GM23338 (cell line): ENCODE results near the gene ERC2. TPM values are rescaled to one million over a fixed set of nuclear protein-coding genes. Genes with fewer than 3 reads are reported as not detected.

ENCODE experiments used
- ATAC-seq: fragments of 200-7000 bp; cut with Tn5 transposase; 3 replicates; pipeline ENCODE4 v1.9.1; 2020
- DNase-seq: peaks from one replicate; pipeline ENCODE4 v3.0.0-alpha.2; 2015; ENCODE audit warnings: low spot score
- H2AFZ ChIP-seq: fragments of 200-600 bp; sonication (generic); 2 replicates; pipeline ENCODE4 v1.8.0; 2016; ENCODE audit warnings: antibody characterized with exemption, mild to moderate bottlenecking, moderate library complexity
- H3F3A ChIP-seq: fragments of 200-600 bp; sonication (generic); replicated peaks from 2 replicates; pipeline ENCODE4 v1.8.0; 2017; ENCODE audit warnings: antibody characterized with exemption, mixed run types, low read depth
- H3K27ac ChIP-seq: fragments of 200-600 bp; sonication (generic); 2 replicates; pipeline ENCODE4 v1.6.1; 2016; ENCODE audit warnings: low read depth
- H3K27me3 ChIP-seq: fragments of 200-600 bp; sonication (generic); 2 replicates; pipeline ENCODE4 v1.8.0; 2016; ENCODE audit warnings: mild to moderate bottlenecking, mixed run types, moderate library complexity; ENCODE audit not compliant: insufficient read depth
- H3K36me3 ChIP-seq: fragments of 200-600 bp; sonication (generic); 2 replicates; pipeline ENCODE4 v1.8.0; 2016; ENCODE audit warnings: mild to moderate bottlenecking; ENCODE audit not compliant: insufficient read depth
- H3K4me1 ChIP-seq: fragments of 200-600 bp; sonication (generic); 2 replicates; pipeline ENCODE4 v1.8.0; 2016; ENCODE audit warnings: mild to moderate bottlenecking, moderate library complexity; ENCODE audit not compliant: insufficient read depth
- H3K4me2 ChIP-seq: fragments of 200-600 bp; sonication (generic); 2 replicates; pipeline ENCODE4 v1.7.1; 2017; ENCODE audit warnings: mixed run types
- H3K4me3 ChIP-seq: fragments of 200-600 bp; sonication (generic); 2 replicates; pipeline ENCODE4 v1.6.1; 2016; ENCODE audit warnings: mixed run types
- H3K79me2 ChIP-seq: fragments of 200-600 bp; sonication (generic); replicated peaks from 2 replicates; pipeline ENCODE4 v1.8.0; 2017; ENCODE audit warnings: mild to moderate bottlenecking; ENCODE audit not compliant: insufficient read depth
- H3K9me2 ChIP-seq: fragments of 200-600 bp; sonication (generic); 2 replicates; pipeline ENCODE4 v1.8.0; 2017; ENCODE audit not compliant: insufficient read depth
- H4K20me1 ChIP-seq: fragments of 200-600 bp; sonication (generic); replicated peaks from 2 replicates; pipeline ENCODE4 v1.8.0; 2017; ENCODE audit warnings: mild to moderate bottlenecking; ENCODE audit not compliant: insufficient read depth
- H3K27ac Mint-ChIP-seq: 2 replicates; pipeline ENCODE4 v1.8.0; 2020; ENCODE audit warnings: inconsistent platforms, mild to moderate bottlenecking, moderate library complexity, mixed read lengths
- H3K27me3 Mint-ChIP-seq: 3 replicates; pipeline ENCODE4 v1.8.0; 2022; ENCODE audit warnings: low read depth, mild to moderate bottlenecking, moderate library complexity, mixed read lengths, inconsistent platforms; ENCODE audit not compliant: insufficient read depth, poor library complexity
- H3K36me3 Mint-ChIP-seq: 3 replicates; pipeline ENCODE4 v1.8.0; 2021; ENCODE audit warnings: low read depth, mild to moderate bottlenecking, inconsistent platforms, moderate library complexity, mixed read lengths
- H3K4me1 Mint-ChIP-seq: 3 replicates; pipeline ENCODE4 v1.8.0; 2020; ENCODE audit warnings: mild to moderate bottlenecking, inconsistent platforms, mixed read lengths
- H3K4me3 Mint-ChIP-seq: 3 replicates; pipeline ENCODE4 v1.8.0; 2021; ENCODE audit warnings: moderate library complexity, mild to moderate bottlenecking, inconsistent platforms, mixed read lengths
- H3K9me3 Mint-ChIP-seq: 3 replicates; pipeline ENCODE4 v1.8.0; 2020; ENCODE audit warnings: moderate library complexity, mild to moderate bottlenecking, inconsistent platforms, mixed read lengths
- CREB1 ChIP-seq: fragments of 250-450 bp; sonication (Bioruptor Pico); IDR thresholded peaks from 2 replicates; pipeline ENCODE4 v1.5.0; 2020; ENCODE audit warnings: low read depth, mild to moderate bottlenecking, moderate library complexity
- EZH2 ChIP-seq: fragments of 200-600 bp; sonication (generic); IDR thresholded peaks from one replicate; pipeline ENCODE4 v1.8.0; 2017; ENCODE audit warnings: antibody characterized with exemption, mild to moderate bottlenecking, low read depth; ENCODE audit not compliant: unreplicated experiment
- EZH2phosphoT487 ChIP-seq: fragments of 200-600 bp; sonication (generic); IDR thresholded peaks from one replicate; pipeline ENCODE4 v1.8.1; 2018; ENCODE audit warnings: antibody characterized with exemption; ENCODE audit not compliant: unreplicated experiment
- JUNB ChIP-seq: IDR thresholded peaks from one replicate; pipeline ENCODE4 v1.6.1; 2016; ENCODE audit warnings: antibody characterized with exemption; ENCODE audit not compliant: unreplicated experiment
- NANOG ChIP-seq: IDR thresholded peaks from 2 replicates; pipeline ENCODE4 v1.6.1; 2016; ENCODE audit warnings: antibody characterized with exemption, borderline replicate concordance
- POLR2AphosphoS5 ChIP-seq: IDR thresholded peaks from 2 replicates; pipeline ENCODE4 v1.6.1; 2016; ENCODE audit warnings: antibody characterized with exemption, low read depth
- REST ChIP-seq: IDR thresholded peaks from one replicate; pipeline ENCODE4 v1.6.1; 2018; ENCODE audit warnings: antibody characterized with exemption; ENCODE audit not compliant: unreplicated experiment
- STAT1 ChIP-seq: IDR thresholded peaks from one replicate; pipeline ENCODE4 v1.6.1; 2016; ENCODE audit warnings: antibody characterized with exemption; ENCODE audit not compliant: unreplicated experiment
- ZNF114 ChIP-seq: fragments of 250-450 bp; sonication (Bioruptor Pico); IDR thresholded peaks from 2 replicates; pipeline ENCODE4 v1.5.0; 2020; ENCODE audit warnings: mild to moderate bottlenecking, moderate library complexity
- ZNF331 ChIP-seq: fragments of 250-450 bp; sonication (Bioruptor Pico); IDR thresholded peaks from 2 replicates; pipeline ENCODE4 v1.5.0; 2020; ENCODE audit warnings: low read depth, mild to moderate bottlenecking, moderate library complexity
- polyA plus RNA-seq: library from polyadenylated mRNA; unstranded; fragments of >200 nt; fragmentation: Nextera tagmentation; extraction: Ambion mirVana; gene quantifications from 2 replicates; pipeline ENCODE4 v1.2.1, GENCODE V29; 2016
- total RNA-seq: library from RNA; depleted of rRNA; stranded (reverse); fragments of >200 nt; shearing (Covaris generic); gene quantifications from 2 replicates; pipeline ENCODE4 v1.2.3, GENCODE V29; 2014
- TF ChIP-seq, protein P1 (sequence below), 2 experiments: fragments of 200-600 bp in 1 of 2; sonication (generic) in 1 of 2; conservative IDR thresholded peaks; 2 replicates each; pipeline versions ENCODE4 v1.5.1 to v1.6.1; 2016 to 2017; ENCODE audit warnings: antibody characterized with exemption in 2 of 2, low read depth in 2 of 2, mild to moderate bottlenecking in 2 of 2, moderate library complexity in 1 of 2
- TF ChIP-seq, protein P2 (sequence below): IDR thresholded peaks from 2 replicates; pipeline ENCODE4 v1.6.1; 2016; ENCODE audit warnings: antibody characterized with exemption
- TF ChIP-seq, protein P3 (sequence below): fragments of 250-450 bp; sonication (Bioruptor Pico); IDR thresholded peaks from 2 replicates; pipeline ENCODE4 v1.5.0; 2020; ENCODE audit warnings: mild to moderate bottlenecking, moderate library complexity

The ERC2 gene
- total and polyA plus RNA-seq, 2 experiments from 2014 or later, result 11.8 to 13.7 TPM

DNA sequence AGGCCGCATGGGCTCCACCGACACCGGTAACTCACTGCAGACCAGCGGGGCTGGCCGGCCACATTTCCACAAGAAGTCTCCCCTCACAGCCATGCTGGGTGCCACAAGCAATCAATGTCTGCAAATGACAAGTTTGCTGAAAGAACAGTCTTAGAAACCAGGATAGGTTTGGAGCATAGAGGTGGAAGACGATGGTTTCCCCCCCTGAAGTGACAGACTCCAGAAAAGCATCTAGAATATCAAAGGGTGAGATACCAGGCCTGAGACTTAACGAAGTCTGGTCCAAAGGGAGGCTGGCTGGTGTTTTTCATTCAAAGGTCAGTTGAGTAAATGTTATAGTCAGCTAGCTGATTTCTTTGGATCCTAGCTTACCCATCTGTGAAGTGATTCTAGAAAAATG lies 931.1 kb downstream of the ERC2 start:
- no peak for DNase-seq
- H3K9me3 Mint-ChIP-seq, result no peaks in the 10 kb centered on the region

More for the DNA sequence above, 931.1 kb downstream of the ERC2 start:
- H3K4me1 Mint-ChIP-seq, result peaks cover 29% of the 10 kb centered on the region
- TF ChIP-seq, protein P1, sequence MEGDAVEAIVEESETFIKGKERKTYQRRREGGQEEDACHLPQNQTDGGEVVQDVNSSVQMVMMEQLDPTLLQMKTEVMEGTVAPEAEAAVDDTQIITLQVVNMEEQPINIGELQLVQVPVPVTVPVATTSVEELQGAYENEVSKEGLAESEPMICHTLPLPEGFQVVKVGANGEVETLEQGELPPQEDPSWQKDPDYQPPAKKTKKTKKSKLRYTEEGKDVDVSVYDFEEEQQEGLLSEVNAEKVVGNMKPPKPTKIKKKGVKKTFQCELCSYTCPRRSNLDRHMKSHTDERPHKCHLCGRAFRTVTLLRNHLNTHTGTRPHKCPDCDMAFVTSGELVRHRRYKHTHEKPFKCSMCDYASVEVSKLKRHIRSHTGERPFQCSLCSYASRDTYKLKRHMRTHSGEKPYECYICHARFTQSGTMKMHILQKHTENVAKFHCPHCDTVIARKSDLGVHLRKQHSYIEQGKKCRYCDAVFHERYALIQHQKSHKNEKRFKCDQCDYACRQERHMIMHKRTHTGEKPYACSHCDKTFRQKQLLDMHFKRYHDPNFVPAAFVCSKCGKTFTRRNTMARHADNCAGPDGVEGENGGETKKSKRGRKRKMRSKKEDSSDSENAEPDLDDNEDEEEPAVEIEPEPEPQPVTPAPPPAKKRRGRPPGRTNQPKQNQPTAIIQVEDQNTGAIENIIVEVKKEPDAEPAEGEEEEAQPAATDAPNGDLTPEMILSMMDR (conservative IDR thresholded peaks at IDR 0.05; ENCODE audit: low read depth in 2 of 2), result no peak
- TF ChIP-seq NANOG (no peak), REST (no peak), CREB1 (no peak), ZNF331 (no peak), EZH2phosphoT487 (no peak), POLR2AphosphoS5 (no peak), JUNB (no peak), STAT1 (no peak), EZH2 (no peak), ZNF114 (CRISPR knock-in tag) (no peak)
- TF ChIP-seq, protein P2, sequence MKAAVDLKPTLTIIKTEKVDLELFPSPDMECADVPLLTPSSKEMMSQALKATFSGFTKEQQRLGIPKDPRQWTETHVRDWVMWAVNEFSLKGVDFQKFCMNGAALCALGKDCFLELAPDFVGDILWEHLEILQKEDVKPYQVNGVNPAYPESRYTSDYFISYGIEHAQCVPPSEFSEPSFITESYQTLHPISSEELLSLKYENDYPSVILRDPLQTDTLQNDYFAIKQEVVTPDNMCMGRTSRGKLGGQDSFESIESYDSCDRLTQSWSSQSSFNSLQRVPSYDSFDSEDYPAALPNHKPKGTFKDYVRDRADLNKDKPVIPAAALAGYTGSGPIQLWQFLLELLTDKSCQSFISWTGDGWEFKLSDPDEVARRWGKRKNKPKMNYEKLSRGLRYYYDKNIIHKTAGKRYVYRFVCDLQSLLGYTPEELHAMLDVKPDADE, result no peak
- TF ChIP-seq, protein P3, sequence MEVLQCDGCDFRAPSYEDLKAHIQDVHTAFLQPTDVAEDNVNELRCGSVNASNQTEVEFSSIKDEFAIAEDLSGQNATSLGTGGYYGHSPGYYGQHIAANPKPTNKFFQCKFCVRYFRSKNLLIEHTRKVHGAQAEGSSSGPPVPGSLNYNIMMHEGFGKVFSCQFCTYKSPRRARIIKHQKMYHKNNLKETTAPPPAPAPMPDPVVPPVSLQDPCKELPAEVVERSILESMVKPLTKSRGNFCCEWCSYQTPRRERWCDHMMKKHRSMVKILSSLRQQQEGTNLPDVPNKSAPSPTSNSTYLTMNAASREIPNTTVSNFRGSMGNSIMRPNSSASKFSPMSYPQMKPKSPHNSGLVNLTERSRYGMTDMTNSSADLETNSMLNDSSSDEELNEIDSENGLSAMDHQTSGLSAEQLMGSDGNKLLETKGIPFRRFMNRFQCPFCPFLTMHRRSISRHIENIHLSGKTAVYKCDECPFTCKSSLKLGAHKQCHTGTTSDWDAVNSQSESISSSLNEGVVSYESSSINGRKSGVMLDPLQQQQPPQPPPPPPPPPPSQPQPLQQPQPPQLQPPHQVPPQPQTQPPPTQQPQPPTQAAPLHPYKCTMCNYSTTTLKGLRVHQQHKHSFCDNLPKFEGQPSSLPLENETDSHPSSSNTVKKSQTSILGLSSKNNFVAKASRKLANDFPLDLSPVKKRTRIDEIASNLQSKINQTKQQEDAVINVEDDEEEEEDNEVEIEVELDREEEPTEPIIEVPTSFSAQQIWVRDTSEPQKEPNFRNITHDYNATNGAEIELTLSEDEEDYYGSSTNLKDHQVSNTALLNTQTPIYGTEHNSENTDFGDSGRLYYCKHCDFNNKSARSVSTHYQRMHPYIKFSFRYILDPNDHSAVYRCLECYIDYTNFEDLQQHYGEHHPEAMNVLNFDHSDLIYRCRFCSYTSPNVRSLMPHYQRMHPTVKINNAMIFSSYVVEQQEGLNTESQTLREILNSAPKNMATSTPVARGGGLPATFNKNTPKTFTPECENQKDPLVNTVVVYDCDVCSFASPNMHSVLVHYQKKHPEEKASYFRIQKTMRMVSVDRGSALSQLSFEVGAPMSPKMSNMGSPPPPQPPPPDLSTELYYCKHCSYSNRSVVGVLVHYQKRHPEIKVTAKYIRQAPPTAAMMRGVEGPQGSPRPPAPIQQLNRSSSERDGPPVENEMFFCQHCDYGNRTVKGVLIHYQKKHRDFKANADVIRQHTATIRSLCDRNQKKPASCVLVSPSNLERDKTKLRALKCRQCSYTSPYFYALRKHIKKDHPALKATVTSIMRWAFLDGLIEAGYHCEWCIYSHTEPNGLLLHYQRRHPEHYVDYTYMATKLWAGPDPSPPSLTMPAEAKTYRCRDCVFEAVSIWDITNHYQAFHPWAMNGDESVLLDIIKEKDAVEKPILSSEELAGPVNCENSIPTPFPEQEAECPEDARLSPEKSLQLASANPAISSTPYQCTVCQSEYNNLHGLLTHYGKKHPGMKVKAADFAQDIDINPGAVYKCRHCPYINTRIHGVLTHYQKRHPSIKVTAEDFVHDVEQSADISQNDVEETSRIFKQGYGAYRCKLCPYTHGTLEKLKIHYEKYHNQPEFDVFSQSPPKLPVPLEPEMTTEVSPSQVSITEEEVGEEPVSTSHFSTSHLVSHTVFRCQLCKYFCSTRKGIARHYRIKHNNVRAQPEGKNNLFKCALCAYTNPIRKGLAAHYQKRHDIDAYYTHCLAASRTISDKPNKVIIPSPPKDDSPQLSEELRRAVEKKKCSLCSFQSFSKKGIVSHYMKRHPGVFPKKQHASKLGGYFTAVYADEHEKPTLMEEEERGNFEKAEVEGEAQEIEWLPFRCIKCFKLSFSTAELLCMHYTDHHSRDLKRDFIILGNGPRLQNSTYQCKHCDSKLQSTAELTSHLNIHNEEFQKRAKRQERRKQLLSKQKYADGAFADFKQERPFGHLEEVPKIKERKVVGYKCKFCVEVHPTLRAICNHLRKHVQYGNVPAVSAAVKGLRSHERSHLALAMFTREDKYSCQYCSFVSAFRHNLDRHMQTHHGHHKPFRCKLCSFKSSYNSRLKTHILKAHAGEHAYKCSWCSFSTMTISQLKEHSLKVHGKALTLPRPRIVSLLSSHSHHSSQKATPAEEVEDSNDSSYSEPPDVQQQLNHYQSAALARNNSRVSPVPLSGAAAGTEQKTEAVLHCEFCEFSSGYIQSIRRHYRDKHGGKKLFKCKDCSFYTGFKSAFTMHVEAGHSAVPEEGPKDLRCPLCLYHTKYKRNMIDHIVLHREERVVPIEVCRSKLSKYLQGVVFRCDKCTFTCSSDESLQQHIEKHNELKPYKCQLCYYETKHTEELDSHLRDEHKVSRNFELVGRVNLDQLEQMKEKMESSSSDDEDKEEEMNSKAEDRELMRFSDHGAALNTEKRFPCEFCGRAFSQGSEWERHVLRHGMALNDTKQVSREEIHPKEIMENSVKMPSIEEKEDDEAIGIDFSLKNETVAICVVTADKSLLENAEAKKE (CRISPR knock-in tag), result no peak
- no peak overlapping the region for H3K4me3 ChIP-seq
- no peak overlapping the region for H3K4me2 ChIP-seq
- peaks cover 2% of the 10 kb centered on the region for H3K27me3 Mint-ChIP-seq
- ATAC-seq, result no peak
- no peaks in the 10 kb centered on the region for H3F3A ChIP-seq
- H3K9me2 ChIP-seq, result peaks cover 13% of the 10 kb centered on the region; the same call in 1 of the 2 replicates
- no peaks in the 10 kb centered on the region for H3K36me3 Mint-ChIP-seq
- H3K27ac Mint-ChIP-seq, result no peak overlapping the region
- no peaks in the 10 kb centered on the region for H3K79me2 ChIP-seq
- H3K27ac ChIP-seq, result no peak overlapping the region
- no peaks in the 10 kb centered on the region for H4K20me1 ChIP-seq
- no peak overlapping the region for H2AFZ ChIP-seq
- H3K36me3 ChIP-seq, result no peaks in the 10 kb centered on the region
- no peaks in the 10 kb centered on the region for H3K27me3 ChIP-seq
- H3K4me3 Mint-ChIP-seq, result no peak overlapping the region
- H3K4me1 ChIP-seq, result peaks cover 18% of the 10 kb centered on the region
